GM19452 (cell line): ENCODE results near the gene KBTBD12.

Experiments used
- ATAC-seq: cut with Tn5 transposase; IDR thresholded peaks from one replicate; pipeline ENCODE4 v1.9.1; 2021; ENCODE audit not compliant: unreplicated experiment

Gene KBTBD12

DNA sequence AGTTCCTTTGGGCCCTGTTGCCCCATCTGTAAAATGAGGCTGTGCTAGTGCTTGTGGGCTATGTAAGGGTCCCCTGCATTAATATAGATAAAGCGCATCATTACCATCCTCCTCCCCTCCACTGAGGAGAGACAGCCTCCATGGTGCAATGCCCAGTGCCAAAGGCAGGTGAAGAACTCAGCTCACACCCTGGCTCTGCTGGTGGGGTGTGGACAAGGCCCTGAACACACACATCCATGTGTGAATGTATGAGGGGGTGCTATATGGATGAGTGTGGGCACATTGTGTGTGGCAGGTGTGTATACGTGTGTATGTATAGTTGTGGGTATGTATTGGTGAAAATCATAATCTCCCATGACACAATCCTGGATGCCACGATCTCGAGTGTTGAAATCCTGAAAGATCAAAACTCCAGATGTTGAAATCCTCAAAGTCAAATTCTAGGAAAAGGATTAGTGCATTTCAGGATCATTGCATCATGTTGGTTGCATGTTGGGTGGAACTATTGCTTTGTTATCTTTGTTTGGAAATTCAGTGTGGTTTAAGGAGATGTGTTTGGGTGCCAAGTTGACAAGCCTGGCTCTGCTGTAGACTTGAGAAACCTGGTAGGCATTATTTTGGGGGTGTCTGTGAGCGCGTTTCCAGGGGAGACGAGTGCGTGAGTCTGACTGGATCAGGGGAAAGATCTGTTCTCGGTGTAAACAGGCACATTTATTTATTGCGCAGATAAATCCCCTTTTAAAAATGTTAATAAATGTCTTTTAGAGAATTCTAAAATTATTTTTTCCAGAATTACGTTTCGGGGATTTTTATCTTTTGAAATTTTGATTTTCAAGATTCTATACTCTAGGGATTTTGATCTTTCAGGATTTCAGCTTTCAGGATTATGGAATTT, 95.2 kb downstream of the KBTBD12 start:
- ATAC-seq, result no peak

- ATAC-seq, result no peak
Measured at GRCh38 chr3:128011140-128011539, 96.1 kb downstream of the KBTBD12 start.

DNA sequence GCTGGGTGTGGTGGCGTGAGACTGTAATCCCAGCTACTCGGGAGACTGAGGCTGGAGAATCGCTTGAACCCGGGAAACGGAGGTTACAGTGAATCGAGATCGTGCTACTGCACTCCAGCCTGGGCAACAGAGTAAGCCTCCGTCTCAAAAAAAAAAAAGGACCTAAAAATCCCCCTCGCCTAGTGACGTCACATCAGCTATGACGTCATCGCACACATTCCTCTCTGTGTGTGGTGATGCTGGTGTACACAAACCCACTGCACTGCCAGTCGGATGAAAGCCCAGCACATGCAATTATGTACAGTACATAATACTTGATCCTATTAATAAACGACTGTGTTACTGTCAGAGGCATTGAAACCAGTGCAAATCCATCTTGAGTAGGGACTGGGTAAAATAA, 97.0 kb downstream of the KBTBD12 start:
- no peak for ATAC-seq

- ATAC-seq, result no peak
Measured at GRCh38 chr3:128014548-128014947, 99.5 kb downstream of the KBTBD12 start.

DNA sequence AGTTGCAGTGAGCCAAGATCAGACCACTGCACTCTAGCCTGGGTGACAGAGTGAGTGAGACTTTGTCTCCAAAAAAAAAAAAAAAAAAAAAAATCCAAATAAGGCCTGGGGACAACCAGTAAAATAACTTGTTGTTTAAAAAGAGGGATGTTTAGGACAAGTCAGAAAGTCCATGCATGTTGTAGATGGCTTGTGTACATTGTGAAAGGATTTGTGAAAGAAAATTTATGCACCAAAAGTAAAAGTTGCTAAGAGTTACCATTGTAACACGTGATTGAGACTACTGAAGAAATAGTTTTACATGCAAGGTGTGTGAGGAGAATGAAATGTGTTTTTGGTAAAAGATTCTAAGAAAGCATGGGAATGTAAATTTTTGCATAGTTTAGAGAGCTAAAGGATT, 101.5 kb downstream of the KBTBD12 start:
- ATAC-seq, result no peak

GRCh38 chr3:128021768-128022372, 106.8 kb downstream of the KBTBD12 start:
- no peak for ATAC-seq

- no peak for ATAC-seq
Measured at GRCh38 chr3:128033102-128033501, 118.1 kb downstream of the KBTBD12 start.

- no peak for ATAC-seq
Measured at GRCh38 chr3:128036119-128036518, 121.1 kb downstream of the KBTBD12 start.
